Ishikawa (cell line): ENCODE measurements around the gene MS4A15.

Experiments
- CEBPB ChIP-seq: IDR thresholded peaks from 2 replicates; pipeline ENCODE4 v1.6.1; 2012
- EP300 ChIP-seq: IDR thresholded peaks from 2 replicates; pipeline ENCODE4 v1.6.1; 2012; ENCODE audit warnings: borderline replicate concordance
- RAD21 ChIP-seq: IDR thresholded peaks from 2 replicates; pipeline ENCODE4 v1.6.1; 2012; ENCODE audit warnings: low read depth
- TEAD4 ChIP-seq: IDR thresholded peaks from 2 replicates; pipeline ENCODE4 v1.6.1; 2012
- YY1 ChIP-seq: IDR thresholded peaks from 2 replicates; pipeline ENCODE4 v1.6.1; 2012; ENCODE audit warnings: low read depth
- TF ChIP-seq, protein P1 (sequence below): IDR thresholded peaks from 2 replicates; pipeline ENCODE4 v1.6.1; 2012
- TF ChIP-seq, protein P2 (sequence below): IDR thresholded peaks from 2 replicates; pipeline ENCODE4 v1.6.1; 2012; ENCODE audit warnings: low read depth, mild to moderate bottlenecking

DNA sequence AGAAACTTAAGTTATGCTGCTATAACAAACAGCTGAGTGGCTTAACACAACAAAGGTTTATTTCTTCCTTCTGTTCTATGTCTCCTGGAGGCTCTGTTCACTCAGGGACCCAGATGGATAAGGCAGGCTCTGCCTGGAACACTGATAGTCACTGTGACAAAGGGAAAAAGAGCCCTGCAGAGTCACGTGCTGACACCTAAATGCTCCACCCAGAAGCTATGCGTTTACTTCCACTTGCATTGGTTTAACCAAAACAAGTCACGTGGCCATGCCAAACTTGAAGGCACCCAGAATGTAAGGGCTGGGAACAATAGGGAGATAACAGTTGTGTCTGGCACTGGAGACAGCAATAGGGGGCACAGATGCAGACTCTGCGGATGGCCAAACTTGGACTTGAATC, 3.4 kb upstream of the MS4A15 start:
- TF ChIP-seq EP300 (no peak), RAD21 (no peak), YY1 (no peak), TEAD4 (no peak), CEBPB (no peak)
- TF ChIP-seq, protein P1, sequence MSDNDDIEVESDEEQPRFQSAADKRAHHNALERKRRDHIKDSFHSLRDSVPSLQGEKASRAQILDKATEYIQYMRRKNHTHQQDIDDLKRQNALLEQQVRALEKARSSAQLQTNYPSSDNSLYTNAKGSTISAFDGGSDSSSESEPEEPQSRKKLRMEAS: no peak
- TF ChIP-seq, protein P2, sequence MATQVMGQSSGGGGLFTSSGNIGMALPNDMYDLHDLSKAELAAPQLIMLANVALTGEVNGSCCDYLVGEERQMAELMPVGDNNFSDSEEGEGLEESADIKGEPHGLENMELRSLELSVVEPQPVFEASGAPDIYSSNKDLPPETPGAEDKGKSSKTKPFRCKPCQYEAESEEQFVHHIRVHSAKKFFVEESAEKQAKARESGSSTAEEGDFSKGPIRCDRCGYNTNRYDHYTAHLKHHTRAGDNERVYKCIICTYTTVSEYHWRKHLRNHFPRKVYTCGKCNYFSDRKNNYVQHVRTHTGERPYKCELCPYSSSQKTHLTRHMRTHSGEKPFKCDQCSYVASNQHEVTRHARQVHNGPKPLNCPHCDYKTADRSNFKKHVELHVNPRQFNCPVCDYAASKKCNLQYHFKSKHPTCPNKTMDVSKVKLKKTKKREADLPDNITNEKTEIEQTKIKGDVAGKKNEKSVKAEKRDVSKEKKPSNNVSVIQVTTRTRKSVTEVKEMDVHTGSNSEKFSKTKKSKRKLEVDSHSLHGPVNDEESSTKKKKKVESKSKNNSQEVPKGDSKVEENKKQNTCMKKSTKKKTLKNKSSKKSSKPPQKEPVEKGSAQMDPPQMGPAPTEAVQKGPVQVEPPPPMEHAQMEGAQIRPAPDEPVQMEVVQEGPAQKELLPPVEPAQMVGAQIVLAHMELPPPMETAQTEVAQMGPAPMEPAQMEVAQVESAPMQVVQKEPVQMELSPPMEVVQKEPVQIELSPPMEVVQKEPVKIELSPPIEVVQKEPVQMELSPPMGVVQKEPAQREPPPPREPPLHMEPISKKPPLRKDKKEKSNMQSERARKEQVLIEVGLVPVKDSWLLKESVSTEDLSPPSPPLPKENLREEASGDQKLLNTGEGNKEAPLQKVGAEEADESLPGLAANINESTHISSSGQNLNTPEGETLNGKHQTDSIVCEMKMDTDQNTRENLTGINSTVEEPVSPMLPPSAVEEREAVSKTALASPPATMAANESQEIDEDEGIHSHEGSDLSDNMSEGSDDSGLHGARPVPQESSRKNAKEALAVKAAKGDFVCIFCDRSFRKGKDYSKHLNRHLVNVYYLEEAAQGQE: no peak
